Thoracic aorta (tissue), 2 donors: ENCODE results near the gene KPRP. TPM values are rescaled to one million over a fixed set of nuclear protein-coding genes. Genes with fewer than 3 reads are reported as not detected.

Experiments used
- ATAC-seq: fragments of 150-250 bp; one replicate; pipeline ENCODE4 v1.8.0; 2017; ENCODE audit warnings: low read depth; ENCODE audit not compliant: insufficient number of reproducible peaks, low FRiP score
- DNase-seq: peaks from one replicate; pipeline ENCODE4 v3.0.0-alpha.2; 2020; ENCODE audit warnings: low spot score
- H3K27ac ChIP-seq, 2 donors: fragments of 200-600 bp; sonication (generic); 1 replicate in 1 of 2; 2 replicates in 1 of 2; pipeline ENCODE4 v1.5.1; 2016; ENCODE audit warnings: mild to moderate bottlenecking in 2 of 2, moderate library complexity in 2 of 2
- H3K27me3 ChIP-seq: fragments of 200-600 bp; sonication (generic); replicated peaks from 2 replicates; pipeline ENCODE4 v1.6.0; 2016; ENCODE audit warnings: mild to moderate bottlenecking; ENCODE audit not compliant: insufficient read depth
- H3K36me3 ChIP-seq: fragments of 200-600 bp; sonication (generic); one replicate; pipeline ENCODE4 v1.5.1; 2016
- H3K4me1 ChIP-seq, 2 donors: fragments of 200-600 bp; sonication (generic); 1 replicate in 1 of 2; 2 replicates in 1 of 2; pipeline versions ENCODE4 v1.5.1 to v1.6.0; 2016; ENCODE audit warnings: low read depth in 2 of 2, mild to moderate bottlenecking in 1 of 2; ENCODE audit not compliant: control insufficient read depth in 1 of 2
- H3K4me3 ChIP-seq: fragments of 200-600 bp; sonication (generic); 2 replicates; pipeline ENCODE4 v1.5.1; 2016; ENCODE audit warnings: mild to moderate bottlenecking
- H3K9me3 ChIP-seq: fragments of 200-600 bp; sonication (generic); 2 replicates; pipeline ENCODE4 v1.5.1; 2016
- CTCF ChIP-seq: fragments of 200-600 bp; sonication (generic); IDR thresholded peaks from one replicate; pipeline ENCODE4 v1.5.1; 2019; ENCODE audit warnings: antibody characterized with exemption
- total RNA-seq, 2 donors: library from RNA; depleted of rRNA; stranded (reverse); fragments of >200 nt; gene quantifications; one replicate each; pipeline versions ENCODE4 v1.1.0 to v1.2.3, GENCODE V29; 2016

KPRP gene
- total RNA-seq, 2 donors from 2014 or later = 0.14 TPM; not detected in 1

- TF ChIP-seq CTCF = no peak
- Histone ChIP-seq H3K36me3 (no peaks in the 10 kb centered on the region), H3K27ac (no peak overlapping the region), H3K9me3 (no peaks in the 10 kb centered on the region), H3K4me1 (no peaks in the 10 kb centered on the region), H3K27me3 (no peaks in the 10 kb centered on the region), H3K4me3 (no peak overlapping the region)
- DNase-seq (no peak), ATAC-seq (no peak)
Observed at GRCh38 chr1:152737997-152738396, 19.8 kb upstream of the KPRP start.

- H3K4me3 ChIP-seq = no peak overlapping the region
- DNase-seq (no peak), ATAC-seq (no peak)
- no peak overlapping the region for H3K27ac ChIP-seq
- H3K4me1 ChIP-seq = no peaks in the 10 kb centered on the region
- no peaks in the 10 kb centered on the region for H3K36me3 ChIP-seq
- no peak for TF ChIP-seq CTCF
- no peaks in the 10 kb centered on the region for H3K9me3 ChIP-seq
- no peaks in the 10 kb centered on the region for H3K27me3 ChIP-seq
Observed at GRCh38 chr1:152739841-152740240, 18.0 kb upstream of the KPRP start.

GRCh38 chr1:152741656-152742055 is 16.2 kb upstream of the KPRP start:
- no peaks in the 10 kb centered on the region for H3K4me1 ChIP-seq
- H3K36me3 ChIP-seq = no peaks in the 10 kb centered on the region
- no peak for TF ChIP-seq CTCF
- no peaks in the 10 kb centered on the region for H3K27me3 ChIP-seq
- no peaks in the 10 kb centered on the region for H3K9me3 ChIP-seq
- no peak overlapping the region for H3K4me3 ChIP-seq
- ATAC-seq (no peak), DNase-seq (no peak)
- no peak overlapping the region for H3K27ac ChIP-seq

GRCh38 chr1:152743371-152744145 is 14.3 kb upstream of the KPRP start:
- DNase-seq (no peak), ATAC-seq (no peak)
- H3K27me3 ChIP-seq = no peaks in the 10 kb centered on the region
- H3K4me1 ChIP-seq = no peaks in the 10 kb centered on the region
- H3K27ac ChIP-seq = no peak overlapping the region
- no peaks in the 10 kb centered on the region for H3K36me3 ChIP-seq
- no peak for TF ChIP-seq CTCF
- no peak overlapping the region for H3K4me3 ChIP-seq
- no peaks in the 10 kb centered on the region for H3K9me3 ChIP-seq

GRCh38 chr1:152745289-152745704 is 12.5 kb upstream of the KPRP start:
- no peaks in the 10 kb centered on the region for H3K27me3 ChIP-seq
- ATAC-seq (no peak), DNase-seq (no peak)
- no peaks in the 10 kb centered on the region for H3K9me3 ChIP-seq
- H3K27ac ChIP-seq = no peak overlapping the region
- no peak overlapping the region for H3K4me3 ChIP-seq
- H3K36me3 ChIP-seq = no peaks in the 10 kb centered on the region
- H3K4me1 ChIP-seq = no peaks in the 10 kb centered on the region
- TF ChIP-seq CTCF = no peak
